GM21786 (cell line): ENCODE measurements around the gene ADCY5.

Source experiments
- ATAC-seq: cut with Tn5 transposase; IDR thresholded peaks from one replicate; pipeline ENCODE4 v1.9.1; 2021; ENCODE audit not compliant: unreplicated experiment

Gene ADCY5

DNA sequence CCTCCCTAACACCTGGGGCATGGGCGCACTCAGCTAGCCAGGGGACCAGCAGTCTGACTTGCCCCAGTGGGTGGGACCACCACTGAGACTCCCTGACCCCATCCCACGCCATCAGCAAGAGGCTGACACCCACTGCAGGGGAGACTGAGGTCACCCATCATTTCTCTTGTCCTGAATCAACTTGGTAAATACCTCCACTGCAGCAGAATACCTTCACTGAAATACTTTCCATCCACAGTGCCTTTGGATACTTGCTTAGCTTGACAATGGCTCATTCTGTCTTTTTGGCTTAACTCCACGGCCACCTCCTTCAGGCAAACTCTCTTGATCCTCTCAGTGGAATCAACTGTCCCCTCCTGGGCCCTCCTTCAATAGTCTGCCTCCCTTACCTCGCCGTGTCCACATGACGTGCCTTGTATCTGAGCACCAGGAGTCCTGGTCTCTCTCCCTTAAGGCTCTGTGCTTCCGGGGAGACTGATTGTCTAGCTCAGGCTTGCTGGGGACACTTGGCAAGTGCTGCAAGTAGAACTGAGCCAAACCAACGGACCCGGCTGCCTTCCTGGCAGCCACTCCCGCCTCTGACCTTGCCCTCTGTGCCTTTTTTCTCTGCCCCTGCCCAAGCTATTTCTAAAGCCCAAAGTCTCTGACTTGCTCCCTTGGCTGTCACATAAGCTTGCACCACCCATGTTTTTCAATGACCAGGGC, 119.1 kb downstream of the ADCY5 start:
- ATAC-seq = no peak

- ATAC-seq = peak; percentile 58
Observed at GRCh38 chr3:123328851-123329635, 119.8 kb downstream of the ADCY5 start.

GRCh38 chr3:123327956-123328850, 120.7 kb downstream of the ADCY5 start:
- no peak for ATAC-seq

- no peak for ATAC-seq
Observed at GRCh38 chr3:123327480-123327879, 121.4 kb downstream of the ADCY5 start.

DNA sequence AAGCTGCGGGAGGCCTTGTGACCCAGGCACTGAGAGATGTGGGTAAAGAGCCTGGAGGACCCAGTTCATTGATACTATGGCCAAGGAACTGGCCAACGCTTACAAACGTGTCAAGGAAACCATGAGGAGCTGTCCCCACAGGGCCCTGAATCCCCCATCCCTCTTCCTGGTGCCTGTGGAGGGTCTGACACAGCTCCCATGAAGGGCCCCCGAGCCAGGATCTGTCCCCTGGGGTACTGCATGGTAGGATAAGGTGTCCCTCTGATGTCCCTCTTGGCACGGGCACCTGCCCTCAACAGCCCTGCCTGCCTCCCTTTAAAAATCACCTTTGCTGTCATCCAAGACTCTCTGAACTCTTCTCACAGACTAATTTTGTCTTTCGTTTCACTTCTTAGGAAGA, 122.4 kb downstream of the ADCY5 start:
- no peak for ATAC-seq

- ATAC-seq = no peak
Observed at GRCh38 chr3:123325766-123326256, 123.1 kb downstream of the ADCY5 start.

DNA sequence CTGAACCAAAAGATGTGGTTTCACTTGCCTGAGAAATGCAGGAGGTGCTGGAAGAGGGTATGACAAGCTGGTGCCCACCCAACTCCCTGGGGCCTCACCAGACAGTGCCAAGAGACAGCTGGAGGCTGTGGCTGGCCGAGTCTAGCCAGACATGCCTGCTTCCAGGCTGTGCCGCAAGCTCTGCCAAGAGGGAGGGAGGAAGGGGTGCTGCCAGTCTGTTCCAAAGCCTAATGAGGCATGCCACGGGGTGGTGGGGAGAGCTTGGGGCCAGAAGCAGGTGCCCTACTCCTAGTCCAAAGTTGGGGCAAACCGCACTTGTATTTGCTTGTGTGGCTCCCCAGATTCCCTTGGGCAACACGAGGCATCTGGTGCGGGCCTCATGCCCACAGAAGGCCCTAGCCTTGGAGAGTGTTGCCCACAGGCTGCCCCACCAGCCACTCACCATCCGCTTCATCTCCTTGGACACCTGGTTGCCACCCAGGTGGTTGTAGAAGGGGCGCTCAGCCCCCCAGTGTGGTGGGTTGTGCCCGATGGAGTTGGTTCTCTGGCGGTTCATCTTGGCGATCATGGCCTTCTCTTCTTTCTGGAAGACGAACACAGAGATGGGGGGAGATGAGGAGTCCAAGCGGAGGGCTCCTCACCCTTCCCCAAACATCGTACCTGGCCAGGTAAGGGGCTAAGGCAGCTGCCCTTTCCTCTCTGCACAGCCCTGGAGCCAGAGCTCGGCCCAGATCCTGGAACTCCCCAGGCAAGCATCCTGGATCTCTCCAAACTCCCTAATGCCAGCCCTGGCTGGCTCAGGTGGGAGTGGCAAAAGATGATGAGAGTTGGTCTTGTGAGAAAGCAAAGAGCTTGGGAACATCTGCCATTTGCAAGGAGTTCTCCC, 123.8 kb downstream of the ADCY5 start:
- ATAC-seq = no peak

DNA sequence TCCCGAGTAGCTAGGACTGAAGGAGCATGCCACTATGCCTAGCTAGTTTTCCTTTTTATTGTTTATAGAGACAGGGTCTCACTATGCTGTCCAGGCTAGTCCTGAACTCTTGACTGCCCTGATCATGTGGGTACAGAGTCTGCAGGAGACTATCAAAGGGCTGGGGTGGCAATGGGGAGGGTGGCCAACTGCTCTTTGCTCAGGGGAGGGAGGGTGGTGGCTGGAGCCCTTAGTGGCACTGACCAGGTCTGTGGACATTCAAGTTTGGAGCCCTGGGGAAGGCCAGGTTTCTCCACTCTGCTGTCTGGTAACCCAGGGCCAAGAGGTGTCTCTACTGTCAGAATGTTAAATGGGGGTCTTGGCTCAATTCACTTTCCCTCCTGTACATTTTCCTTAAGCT, 125.1 kb downstream of the ADCY5 start:
- no peak for ATAC-seq

GRCh38 chr3:123322866-123323265, 126.0 kb downstream of the ADCY5 start:
- ATAC-seq = no peak

GRCh38 chr3:123321806-123322205, 127.1 kb downstream of the ADCY5 start:
- ATAC-seq = no peak

DNA sequence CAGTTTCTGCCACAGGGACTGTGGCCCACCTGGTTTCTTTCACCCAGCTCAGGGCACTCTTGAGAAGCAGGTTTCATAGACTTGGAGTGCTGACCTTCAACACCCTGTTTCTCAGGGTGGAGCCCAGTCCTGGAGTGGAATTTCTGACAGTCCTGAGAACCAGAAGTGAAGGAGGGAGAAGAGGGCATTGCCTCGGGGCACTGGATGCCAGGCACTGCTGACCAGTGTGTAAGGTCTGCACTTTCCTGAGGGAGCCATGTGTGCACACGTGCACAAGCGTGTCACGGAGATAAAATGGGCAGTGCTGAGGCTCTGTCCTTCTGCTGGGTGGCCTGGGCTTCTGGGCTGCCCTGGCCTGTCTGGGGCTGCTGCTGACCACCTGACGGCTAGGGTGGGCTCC, 128.7 kb downstream of the ADCY5 start:
- no peak for ATAC-seq

DNA sequence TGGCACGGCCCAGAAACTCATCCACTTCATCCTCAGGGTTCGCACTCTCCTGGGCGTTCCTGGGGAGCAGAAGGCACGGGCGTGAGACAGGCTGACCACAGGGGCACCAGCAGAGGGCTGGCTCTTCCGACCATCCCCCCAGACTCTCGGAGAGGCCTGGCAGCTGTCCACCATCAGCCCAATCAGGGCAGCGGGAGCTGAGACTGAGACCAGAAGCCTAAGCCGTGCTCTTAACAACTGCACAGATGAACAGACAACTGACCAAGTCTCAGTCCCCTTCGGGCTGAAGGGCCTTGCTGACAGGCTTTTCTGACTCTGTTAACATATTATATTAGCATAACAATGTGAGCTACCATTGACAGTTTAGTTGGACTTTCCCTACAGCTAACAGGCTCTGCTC, 129.1 kb downstream of the ADCY5 start:
- no peak for ATAC-seq

GRCh38 chr3:123318374-123318773, 130.5 kb downstream of the ADCY5 start:
- ATAC-seq = no peak

- no peak for ATAC-seq
Observed at GRCh38 chr3:123317716-123318115, 131.2 kb downstream of the ADCY5 start.

- ATAC-seq = no peak
Observed at GRCh38 chr3:123315271-123315595, 133.7 kb downstream of the ADCY5 start.

DNA sequence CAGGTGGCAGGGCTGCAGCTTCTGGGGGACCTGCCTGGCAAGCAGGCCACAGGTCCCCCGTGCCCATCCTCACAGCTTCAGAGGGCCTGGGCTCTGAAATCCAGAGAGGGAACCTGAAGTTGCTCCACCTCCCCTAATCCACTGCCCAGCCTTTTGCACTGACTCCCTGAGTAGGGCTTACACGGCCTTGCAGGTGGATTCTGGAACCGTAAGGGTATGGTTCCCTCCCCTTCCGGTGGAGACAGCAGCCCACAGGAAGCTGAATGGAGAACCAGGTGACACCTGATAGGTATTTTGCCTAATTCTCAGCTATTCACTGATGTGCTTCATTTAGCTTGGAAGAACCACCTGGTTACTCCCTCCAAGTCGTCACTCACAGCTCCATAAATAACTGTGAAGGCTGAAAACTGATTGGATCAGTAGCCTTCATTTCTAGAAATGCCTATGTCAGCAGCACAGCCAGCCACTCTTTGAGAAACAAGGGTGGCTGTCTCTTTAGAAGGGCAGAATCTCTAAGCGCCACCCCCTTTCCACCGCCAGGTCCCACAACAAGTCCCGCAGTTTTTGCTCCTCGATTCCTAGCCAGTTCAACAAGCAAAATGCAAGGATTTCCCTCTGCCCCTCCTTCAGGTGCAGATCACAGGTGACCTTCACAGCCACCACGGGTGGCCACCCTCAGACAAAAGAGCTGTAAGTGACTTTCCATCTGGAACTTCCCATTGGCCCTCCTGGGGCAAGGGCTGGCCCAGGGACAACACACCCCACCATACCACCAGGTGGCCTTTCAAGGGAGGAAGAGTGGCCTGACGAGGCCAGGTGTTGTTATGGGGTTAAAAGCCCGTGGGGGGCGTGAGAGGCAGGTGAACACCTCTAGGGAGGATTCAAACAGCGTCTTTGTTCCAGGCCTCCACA, 134.3 kb downstream of the ADCY5 start:
- no peak for ATAC-seq

GRCh38 chr3:123313889-123314288, 135.0 kb downstream of the ADCY5 start:
- no peak for ATAC-seq

DNA sequence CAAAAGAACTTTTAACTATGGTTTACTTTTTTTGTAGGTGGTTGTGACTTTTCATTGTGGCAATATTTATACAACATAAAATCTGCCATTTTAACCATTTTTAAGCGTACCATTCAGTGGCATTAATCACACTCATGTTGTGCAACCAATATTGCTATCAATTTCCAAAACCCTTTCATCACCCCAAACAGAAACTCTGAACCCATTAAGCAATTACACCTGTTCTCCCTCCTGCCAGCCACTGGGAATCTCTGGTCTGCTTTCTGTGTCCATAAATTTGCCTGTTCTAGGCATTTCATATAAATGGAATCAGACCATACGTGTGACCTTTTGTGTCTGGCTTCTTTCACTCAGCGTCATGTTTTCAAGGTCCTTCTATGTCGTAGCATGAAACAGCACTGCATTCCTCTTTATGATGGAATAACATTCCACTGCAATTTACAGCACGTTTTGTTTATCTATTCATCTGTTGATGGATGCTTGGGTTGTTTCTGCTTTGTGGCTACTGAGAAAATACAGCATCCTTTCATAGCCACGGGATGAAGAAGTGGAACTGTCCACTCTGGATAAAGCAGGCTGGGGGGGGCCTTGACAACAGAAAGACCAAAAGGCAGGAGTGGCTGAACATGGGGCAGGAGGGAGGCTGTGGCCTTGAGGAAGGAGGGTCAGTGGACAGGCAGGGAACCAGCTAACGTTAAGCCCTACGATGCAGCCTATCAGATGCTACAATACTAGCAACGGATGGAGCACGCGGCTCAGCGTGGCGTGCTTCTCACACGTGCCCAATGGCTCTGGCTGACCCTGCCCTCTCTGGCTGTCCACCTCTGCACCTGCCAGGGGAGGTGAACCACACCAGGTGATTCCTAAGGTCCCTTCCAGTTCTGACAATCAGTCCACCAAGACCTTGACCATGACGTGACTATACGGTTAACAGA, 136.3 kb downstream of the ADCY5 start:
- no peak for ATAC-seq
